GM10266 (cell line): Measurements from ENCODE around the gene FYCO1.

Experiments
- DNase-seq: peaks from one replicate; pipeline ENCODE4 v3.0.0; 2012; ENCODE audit errors: extremely low spot score
- TF ChIP-seq, protein P1 (sequence below): IDR thresholded peaks from 2 replicates; pipeline ENCODE4 v1.5.1; 2012; ENCODE audit warnings: mild to moderate bottlenecking, low read depth; ENCODE audit not compliant: control insufficient read depth, insufficient read depth; ENCODE audit errors: missing control alignments

Gene FYCO1

DNA sequence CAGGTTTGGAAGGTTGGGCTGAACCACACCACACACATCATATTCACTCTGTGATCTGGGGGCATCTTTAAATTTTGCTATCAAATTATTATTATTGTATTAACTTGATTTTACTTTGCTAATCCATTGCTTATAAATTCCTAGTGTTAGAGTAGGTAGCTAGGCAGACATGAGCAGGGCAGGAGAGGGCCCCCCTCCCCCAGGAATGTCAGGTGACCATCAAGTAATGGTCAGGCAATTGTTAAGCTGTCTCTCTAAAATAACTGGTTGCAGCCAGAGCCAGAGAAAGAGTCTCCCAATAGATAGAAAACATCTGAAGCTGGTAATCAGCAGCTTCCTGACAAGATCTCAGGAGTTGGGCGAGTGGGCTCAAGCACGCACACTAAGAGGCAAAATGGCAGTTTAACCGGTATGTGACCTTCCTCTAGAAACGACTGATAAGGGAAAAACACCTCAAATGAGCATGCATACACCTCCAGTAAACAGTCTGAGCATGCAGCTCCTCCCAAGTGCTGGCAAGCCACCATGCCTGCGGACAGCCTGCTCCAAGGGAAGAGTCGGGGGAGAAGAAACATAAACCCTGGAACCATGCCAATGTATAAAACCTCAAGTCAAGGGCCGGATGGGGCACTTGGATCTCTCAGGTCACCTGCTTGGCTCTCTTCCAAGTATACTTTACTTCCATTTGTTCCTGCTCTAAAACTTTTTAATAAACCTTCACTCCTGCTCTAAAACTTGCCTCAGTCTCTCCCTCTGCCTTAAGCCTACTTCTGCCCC lies 55.4 kb downstream of the FYCO1 start:
- no peak for DNase-seq
- TF ChIP-seq, protein P1, sequence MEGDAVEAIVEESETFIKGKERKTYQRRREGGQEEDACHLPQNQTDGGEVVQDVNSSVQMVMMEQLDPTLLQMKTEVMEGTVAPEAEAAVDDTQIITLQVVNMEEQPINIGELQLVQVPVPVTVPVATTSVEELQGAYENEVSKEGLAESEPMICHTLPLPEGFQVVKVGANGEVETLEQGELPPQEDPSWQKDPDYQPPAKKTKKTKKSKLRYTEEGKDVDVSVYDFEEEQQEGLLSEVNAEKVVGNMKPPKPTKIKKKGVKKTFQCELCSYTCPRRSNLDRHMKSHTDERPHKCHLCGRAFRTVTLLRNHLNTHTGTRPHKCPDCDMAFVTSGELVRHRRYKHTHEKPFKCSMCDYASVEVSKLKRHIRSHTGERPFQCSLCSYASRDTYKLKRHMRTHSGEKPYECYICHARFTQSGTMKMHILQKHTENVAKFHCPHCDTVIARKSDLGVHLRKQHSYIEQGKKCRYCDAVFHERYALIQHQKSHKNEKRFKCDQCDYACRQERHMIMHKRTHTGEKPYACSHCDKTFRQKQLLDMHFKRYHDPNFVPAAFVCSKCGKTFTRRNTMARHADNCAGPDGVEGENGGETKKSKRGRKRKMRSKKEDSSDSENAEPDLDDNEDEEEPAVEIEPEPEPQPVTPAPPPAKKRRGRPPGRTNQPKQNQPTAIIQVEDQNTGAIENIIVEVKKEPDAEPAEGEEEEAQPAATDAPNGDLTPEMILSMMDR = no peak

DNA sequence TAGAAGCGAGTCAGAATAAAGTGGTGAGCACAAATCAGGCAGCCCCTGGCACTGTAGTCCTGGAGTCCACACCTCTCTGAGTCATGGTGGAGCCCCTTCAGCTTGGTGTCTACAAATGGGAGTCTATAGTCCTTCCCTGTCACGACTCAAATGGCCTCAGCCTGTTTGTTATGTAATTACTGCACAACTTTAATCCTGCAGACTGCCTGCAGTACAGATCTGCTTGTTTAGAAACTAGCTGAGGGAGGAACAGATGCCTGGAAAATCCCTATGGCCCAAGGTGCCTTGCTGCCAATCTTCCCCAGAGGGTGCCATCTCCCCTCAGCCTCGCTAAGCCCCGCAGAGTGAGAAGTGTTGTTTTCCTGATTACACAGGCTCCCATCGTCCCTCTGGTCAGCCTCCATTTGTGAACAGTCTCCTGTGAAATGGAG lies 56.3 kb downstream of the FYCO1 start:
- no peak for DNase-seq
- TF ChIP-seq, protein P1 = no peak

DNA sequence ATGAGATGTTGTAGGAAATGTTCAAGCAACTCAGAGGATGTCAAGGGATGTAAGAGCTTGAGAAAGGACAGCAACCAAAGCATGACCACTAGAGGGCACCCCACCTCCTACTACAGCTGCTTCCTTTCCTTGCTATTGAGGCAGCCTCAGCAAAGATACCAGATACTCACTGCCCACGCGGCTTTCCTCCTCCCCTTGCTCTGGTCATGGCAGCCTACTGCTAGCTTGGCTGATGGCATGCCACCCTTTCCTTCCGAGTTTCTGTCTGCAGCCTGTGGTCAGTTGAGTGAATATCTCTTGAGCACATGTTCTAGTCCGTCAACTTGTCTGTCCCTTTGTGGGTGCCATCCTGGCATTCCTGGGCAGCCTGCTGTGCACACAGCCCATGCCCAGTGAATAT lies 56.8 kb downstream of the FYCO1 start:
- DNase-seq = peak; percentile 69

DNA sequence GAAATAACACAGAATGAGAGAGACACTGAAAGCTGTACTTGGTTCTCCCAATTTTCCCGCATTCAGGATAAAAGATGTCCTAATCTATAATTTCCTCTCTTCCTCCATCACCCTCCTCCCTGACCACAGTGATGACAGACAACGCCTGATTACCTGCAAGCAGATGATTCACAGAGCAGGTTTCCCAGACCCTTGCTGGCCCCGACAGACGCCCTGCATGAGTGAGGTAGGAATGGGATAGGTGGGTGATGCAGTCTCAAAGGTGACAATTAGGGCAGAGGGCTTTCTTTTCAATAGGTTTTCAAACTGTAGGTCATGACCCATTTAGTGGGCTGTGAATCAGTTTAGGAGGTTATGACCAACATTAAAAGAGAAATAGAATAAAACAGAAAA lies 57.6 kb downstream of the FYCO1 start:
- no peak for DNase-seq
- TF ChIP-seq, protein P1 = no peak

More for the DNA sequence above, 56.8 kb downstream of the FYCO1 start:
- TF ChIP-seq, protein P1 = peak; percentile 91

- DNase-seq = no peak
- TF ChIP-seq, protein P1 = no peak
Measured at GRCh38 chr3:45937206-45938042, 58.2 kb downstream of the FYCO1 start.

GRCh38 chr3:45936261-45936660 lies 59.4 kb downstream of the FYCO1 start:
- TF ChIP-seq, protein P1 = no peak
- DNase-seq = no peak
